ENCODE results near the gene MOB3A.
"Not testable (repeated sequence)": the region's sequence is repeated elsewhere in the genome, so short reads cannot be mapped to it uniquely, and the experiment has no call there.

The MOB3A gene

GRCh38 chr19:2039089-2039958, 56.8 kb downstream of the MOB3A start:
- H3K4me3 ChIP-seq (ENCODE audit: low read depth, low read length): no peak overlapping the region
- no peak for DNase-seq (ENCODE audit: low read depth, low spot score)
- in situ Hi-C loops (cut with HindIII; ENCODE audit: low sequenced_read_pairs): no loop called here
- no peak for TF ChIP-seq CTCF (IDR thresholded peaks at IDR 0.05; ENCODE audit: low read depth, low read length)

- DNase-seq (ENCODE audit: low read depth, low spot score): no peak
- in situ Hi-C loops (cut with HindIII; ENCODE audit: low sequenced_read_pairs): no loop called here
- TF ChIP-seq CTCF (IDR thresholded peaks at IDR 0.05; ENCODE audit: low read depth, low read length): no peak
- no peak overlapping the region for H3K4me3 ChIP-seq (ENCODE audit: low read depth, low read length)
Observed at GRCh38 chr19:2038284-2039088, 57.6 kb downstream of the MOB3A start.

- in situ Hi-C loops (cut with HindIII; ENCODE audit: low sequenced_read_pairs): no loop called here
- TF ChIP-seq CTCF (IDR thresholded peaks at IDR 0.05; ENCODE audit: low read depth, low read length): no peak
- no peak overlapping the region for H3K4me3 ChIP-seq (ENCODE audit: low read depth, low read length)
- DNase-seq (ENCODE audit: low read depth, low spot score): no peak
Observed at GRCh38 chr19:2037651-2038255, 58.4 kb downstream of the MOB3A start.

GRCh38 chr19:2036424-2036823, 59.7 kb downstream of the MOB3A start:
- no peak overlapping the region for H3K4me3 ChIP-seq (ENCODE audit: low read depth, low read length)
- DNase-seq (ENCODE audit: low read depth, low spot score): no peak
- TF ChIP-seq CTCF (IDR thresholded peaks at IDR 0.05; ENCODE audit: low read depth, low read length): no peak
- in situ Hi-C loops (cut with HindIII; ENCODE audit: low sequenced_read_pairs): no loop called here

GRCh38 chr19:2035590-2035991, 60.5 kb downstream of the MOB3A start:
- no peak for TF ChIP-seq CTCF (IDR thresholded peaks at IDR 0.05; ENCODE audit: low read depth, low read length)
- no peak for DNase-seq (ENCODE audit: low read depth, low spot score)
- no peak overlapping the region for H3K4me3 ChIP-seq (ENCODE audit: low read depth, low read length)
- in situ Hi-C loops (cut with HindIII; ENCODE audit: low sequenced_read_pairs): no loop called here

GRCh38 chr19:2034729-2035589, 61.2 kb downstream of the MOB3A start:
- in situ Hi-C loops (cut with HindIII; ENCODE audit: low sequenced_read_pairs): no loop called here
- DNase-seq (ENCODE audit: low read depth, low spot score): no peak
- H3K4me3 ChIP-seq (ENCODE audit: low read depth, low read length): no peak overlapping the region
- TF ChIP-seq CTCF (IDR thresholded peaks at IDR 0.05; ENCODE audit: low read depth, low read length): no peak

GRCh38 chr19:2034253-2034652, 61.9 kb downstream of the MOB3A start:
- H3K4me3 ChIP-seq (ENCODE audit: low read depth, low read length); in situ Hi-C loops (cut with HindIII; ENCODE audit: low sequenced_read_pairs); DNase-seq (ENCODE audit: low read depth, low spot score): not testable (repeated sequence)
